WERI-Rb-1 (cell line): Measurements from ENCODE around the gene ACSF2.
A peak's percentile ranks its signal among the peaks of the same experiment; 100 is the strongest.

Experiments
- DNase-seq: peaks from one replicate; pipeline ENCODE4 v3.0.0-alpha.2; 2020
- H3K27ac ChIP-seq: fragments of 250-450 bp; sonication (Bioruptor Pico); 2 replicates; pipeline ENCODE4 v1.5.1; 2020; ENCODE audit warnings: mild to moderate bottlenecking, moderate library complexity
- H3K27me3 ChIP-seq: fragments of 250-450 bp; sonication (Bioruptor Pico); 2 replicates; pipeline ENCODE4 v1.5.1; 2021; ENCODE audit warnings: mild to moderate bottlenecking, low read depth, moderate library complexity; ENCODE audit not compliant: insufficient read depth, severe bottlenecking
- H3K36me3 ChIP-seq: fragments of 250-450 bp; sonication (Bioruptor Pico); 2 replicates; pipeline ENCODE4 v1.5.1; 2020; ENCODE audit warnings: mild to moderate bottlenecking, moderate library complexity
- H3K4me3 ChIP-seq: 2 replicates; pipeline ENCODE4 v1.5.1; 2011; ENCODE audit warnings: low read depth, mild to moderate bottlenecking, control low read depth, low read length
- H3K9me3 ChIP-seq: fragments of 250-450 bp; sonication (Bioruptor Pico); 2 replicates; pipeline ENCODE4 v1.5.1; 2021; ENCODE audit warnings: mild to moderate bottlenecking, moderate library complexity; ENCODE audit not compliant: severe bottlenecking
- CTCF ChIP-seq: IDR thresholded peaks from 2 replicates; pipeline ENCODE4 v1.5.1; 2011; ENCODE audit warnings: low read depth, mild to moderate bottlenecking, control low read depth, inconsistent platforms, low read length

ACSF2 gene

GRCh38 chr17:50498021-50498874 lies 72.2 kb downstream of the ACSF2 start:
- peaks cover 3% of the 10 kb centered on the region for H3K9me3 ChIP-seq
- peak; percentile 54 for DNase-seq
- H3K4me3 ChIP-seq: no peak overlapping the region
- H3K36me3 ChIP-seq: no peaks in the 10 kb centered on the region
- H3K27ac ChIP-seq: no peak overlapping the region
- H3K27me3 ChIP-seq: no peaks in the 10 kb centered on the region
- TF ChIP-seq CTCF: no peak

GRCh38 chr17:50499270-50499669 lies 73.3 kb downstream of the ACSF2 start:
- no peaks in the 10 kb centered on the region for H3K36me3 ChIP-seq
- H3K9me3 ChIP-seq: peaks cover 3% of the 10 kb centered on the region
- no peak overlapping the region for H3K27ac ChIP-seq
- no peak for TF ChIP-seq CTCF
- no peak for DNase-seq
- H3K4me3 ChIP-seq: no peak overlapping the region
- H3K27me3 ChIP-seq: no peaks in the 10 kb centered on the region

GRCh38 chr17:50499721-50500120 lies 73.7 kb downstream of the ACSF2 start:
- no peak for TF ChIP-seq CTCF
- H3K27ac ChIP-seq: no peak overlapping the region
- peaks cover 3% of the 10 kb centered on the region for H3K9me3 ChIP-seq
- no peak for DNase-seq
- no peaks in the 10 kb centered on the region for H3K36me3 ChIP-seq
- H3K4me3 ChIP-seq: no peak overlapping the region
- H3K27me3 ChIP-seq: no peaks in the 10 kb centered on the region

- Histone ChIP-seq H3K4me3 (no peak overlapping the region), H3K9me3 (peaks cover 3% of the 10 kb centered on the region), H3K27ac (peak overlapping the region; percentile 88), H3K27me3 (no peaks in the 10 kb centered on the region), H3K36me3 (no peaks in the 10 kb centered on the region)
- TF ChIP-seq CTCF: peak; percentile 40
- DNase-seq: peak; percentile 68
These were observed 75.0 kb downstream of the ACSF2 start for GRCh38 chr17:50501054-50501453.

GRCh38 chr17:50502301-50502990 lies 76.4 kb downstream of the ACSF2 start:
- Histone ChIP-seq H3K4me3 (no peak overlapping the region), H3K27ac (peak overlapping the region; percentile 30; the same call in 1 of the 2 replicates), H3K9me3 (peaks cover 3% of the 10 kb centered on the region), H3K27me3 (no peaks in the 10 kb centered on the region), H3K36me3 (no peaks in the 10 kb centered on the region)
- TF ChIP-seq CTCF: no peak
- no peak for DNase-seq
